HEK293 (cell line): Measurements from ENCODE around the gene TCEA3.

Experiments
- CTCF ChIA-PET: fragments of 350-600 bp; formaldehyde crosslinking; extraction: SDS; loops from one replicate; lab custom pipeline; 2021; ENCODE audit warnings: antibody characterized with exemption; lab: Yijun Ruan, JAX
- POLR2A ChIA-PET: fragments of 300-600 bp; formaldehyde crosslinking; extraction: SDS; loops from one replicate; lab custom pipeline; 2020; ENCODE audit warnings: antibody characterized with exemption, inconsistent platforms; lab: Yijun Ruan, JAX
- H3K27ac ChIP-seq: fragments of 200-500 bp; sonication (Bioruptor generic); 2 replicates; pipeline ENCODE4 v1.5.1; 2014; ENCODE audit warnings: low read depth, low read length, control low read depth, inconsistent platforms; ENCODE audit errors: extremely low read depth
- H3K36me3 ChIP-seq, 2 experiments: fragments of 200-500 bp in 1 of 2; sonication (Bioruptor generic) in 1 of 2; 1 replicate in 1 of 2; 2 replicates in 1 of 2; pipeline ENCODE4 v1.5.1; 2014 to 2017; ENCODE audit warnings: inconsistent platforms in 2 of 2, low read length in 2 of 2; ENCODE audit not compliant: control insufficient read depth in 2 of 2, insufficient read depth in 1 of 2
- H3K4me1 ChIP-seq: fragments of 200-500 bp; sonication (Bioruptor generic); 2 replicates; pipeline ENCODE4 v1.5.1; 2014; ENCODE audit warnings: mild to moderate bottlenecking, low read length, inconsistent platforms; ENCODE audit not compliant: control insufficient read depth, insufficient read depth
- H3K4me3 ChIP-seq: 2 replicates; pipeline ENCODE4 v1.5.1; 2011; ENCODE audit warnings: low read depth, mild to moderate bottlenecking, control low read depth, low read length, moderate library complexity
- H3K9me3 ChIP-seq: fragments of 200-500 bp; sonication (Bioruptor generic); 2 replicates; pipeline ENCODE4 v1.5.1; 2014; ENCODE audit warnings: low read depth, low read length, inconsistent platforms; ENCODE audit not compliant: control insufficient read depth, insufficient read depth
- FEZF1 ChIP-seq: fragments of 450-650 bp; formaldehyde crosslinking; IDR thresholded peaks from 2 replicates; pipeline ENCODE4 v1.5.1; 2016; ENCODE audit warnings: missing biosample characterization, missing genetic modification characterization
- GLI2 ChIP-seq: fragments of 450-650 bp; formaldehyde crosslinking; IDR thresholded peaks from 2 replicates; pipeline ENCODE4; 2017; ENCODE audit warnings: missing biosample characterization, missing genetic modification characterization, low read depth, borderline replicate concordance
- MYNN ChIP-seq: fragments of 450-650 bp; formaldehyde crosslinking; IDR thresholded peaks from 2 replicates; pipeline ENCODE4 v1.5.1; 2016; ENCODE audit warnings: missing biosample characterization, missing genetic modification characterization, borderline replicate concordance
- OVOL3 ChIP-seq: fragments of 450-650 bp; formaldehyde crosslinking; IDR thresholded peaks from 2 replicates; pipeline ENCODE4 v1.5.1; 2016; ENCODE audit warnings: missing biosample characterization, missing genetic modification characterization
- REPIN1 ChIP-seq: fragments of 450-650 bp; formaldehyde crosslinking; IDR thresholded peaks from 2 replicates; pipeline ENCODE4 v1.5.1; 2017; ENCODE audit warnings: missing biosample characterization, missing genetic modification characterization, low read depth
- TRIM28 ChIP-seq: IDR thresholded peaks from 2 replicates; pipeline ENCODE4 v1.6.1; 2011; ENCODE audit warnings: low read length, control low read depth, borderline replicate concordance
- YY1 ChIP-seq: fragments of 450-650 bp; formaldehyde crosslinking; IDR thresholded peaks from 2 replicates; pipeline ENCODE4 v1.5.1; 2018; ENCODE audit warnings: missing biosample characterization, missing genetic modification characterization
- ZBTB17 ChIP-seq: fragments of 450-650 bp; formaldehyde crosslinking; IDR thresholded peaks from 2 replicates; pipeline ENCODE4 v1.5.1; 2016; ENCODE audit warnings: missing biosample characterization, missing genetic modification characterization
- ZBTB20 ChIP-seq: fragments of 450-650 bp; formaldehyde crosslinking; IDR thresholded peaks from 2 replicates; pipeline ENCODE4 v1.5.1; 2016; ENCODE audit warnings: missing biosample characterization, missing genetic modification characterization
- ZFHX2 ChIP-seq: fragments of 450-650 bp; formaldehyde crosslinking; conservative IDR thresholded peaks from 2 replicates; pipeline ENCODE4 v1.5.1; 2016; ENCODE audit warnings: missing biosample characterization, missing genetic modification characterization
- ZNF133 ChIP-seq: fragments of 450-650 bp; formaldehyde crosslinking; IDR thresholded peaks from 2 replicates; pipeline ENCODE4 v1.5.1; 2016; ENCODE audit warnings: missing biosample characterization, missing genetic modification characterization
- ZNF23 ChIP-seq: fragments of 450-650 bp; formaldehyde crosslinking; IDR thresholded peaks from 2 replicates; pipeline ENCODE4 v1.5.1; 2016; ENCODE audit warnings: missing biosample characterization, missing genetic modification characterization, borderline replicate concordance
- ZNF248 ChIP-seq: fragments of 450-650 bp; formaldehyde crosslinking; IDR thresholded peaks from 2 replicates; pipeline ENCODE4 v1.5.1; 2017; ENCODE audit warnings: missing biosample characterization, missing genetic modification characterization
- ZNF324 ChIP-seq: fragments of 450-650 bp; formaldehyde crosslinking; IDR thresholded peaks from 2 replicates; pipeline ENCODE4 v1.5.1; 2016; ENCODE audit warnings: missing biosample characterization, missing genetic modification characterization
- ZNF341 ChIP-seq: fragments of 450-650 bp; formaldehyde crosslinking; IDR thresholded peaks from 2 replicates; pipeline ENCODE4; 2016; ENCODE audit warnings: low read depth, missing biosample characterization, missing genetic modification characterization
- ZNF529 ChIP-seq: fragments of 450-650 bp; formaldehyde crosslinking; IDR thresholded peaks from 2 replicates; pipeline ENCODE4 v1.5.1; 2017; ENCODE audit warnings: missing genetic modification characterization, missing biosample characterization; ENCODE audit not compliant: insufficient replicate concordance
- ZNF658 ChIP-seq: fragments of 450-650 bp; formaldehyde crosslinking; IDR thresholded peaks from 2 replicates; pipeline ENCODE4; 2016; ENCODE audit warnings: missing biosample characterization, missing genetic modification characterization
- ZNF785 ChIP-seq: fragments of 450-650 bp; formaldehyde crosslinking; IDR thresholded peaks from 2 replicates; pipeline ENCODE4 v1.5.1; 2016; ENCODE audit warnings: missing biosample characterization, missing genetic modification characterization
- ZNF843 ChIP-seq: fragments of 450-650 bp; formaldehyde crosslinking; IDR thresholded peaks from 2 replicates; pipeline ENCODE4 v1.5.1; 2016; ENCODE audit warnings: missing biosample characterization, missing genetic modification characterization
- TF ChIP-seq, protein P1 (sequence below): fragments of 450-650 bp; formaldehyde crosslinking; IDR thresholded peaks from 2 replicates; pipeline ENCODE4 v1.5.1; 2016; ENCODE audit warnings: missing biosample characterization, missing genetic modification characterization, borderline replicate concordance
- TF ChIP-seq, protein P2 (sequence below): fragments of 450-650 bp; formaldehyde crosslinking; IDR thresholded peaks from 2 replicates; pipeline ENCODE4 v1.5.1; 2016; ENCODE audit warnings: missing biosample characterization, missing genetic modification characterization
- TF ChIP-seq, protein P3 (sequence below): fragments of 450-650 bp; formaldehyde crosslinking; IDR thresholded peaks from 2 replicates; pipeline ENCODE4 v1.5.1; 2016; ENCODE audit warnings: missing biosample characterization, missing genetic modification characterization
- TF ChIP-seq, protein P4 (sequence below): fragments of 450-650 bp; formaldehyde crosslinking; IDR thresholded peaks from 2 replicates; pipeline ENCODE4 v1.5.1; 2017; ENCODE audit warnings: missing biosample characterization, missing genetic modification characterization
- TF ChIP-seq, protein P5 (sequence below): fragments of 450-650 bp; formaldehyde crosslinking; IDR thresholded peaks from 2 replicates; pipeline ENCODE4 v1.5.1; 2016; ENCODE audit warnings: missing biosample characterization, missing genetic modification characterization

Gene TCEA3

DNA sequence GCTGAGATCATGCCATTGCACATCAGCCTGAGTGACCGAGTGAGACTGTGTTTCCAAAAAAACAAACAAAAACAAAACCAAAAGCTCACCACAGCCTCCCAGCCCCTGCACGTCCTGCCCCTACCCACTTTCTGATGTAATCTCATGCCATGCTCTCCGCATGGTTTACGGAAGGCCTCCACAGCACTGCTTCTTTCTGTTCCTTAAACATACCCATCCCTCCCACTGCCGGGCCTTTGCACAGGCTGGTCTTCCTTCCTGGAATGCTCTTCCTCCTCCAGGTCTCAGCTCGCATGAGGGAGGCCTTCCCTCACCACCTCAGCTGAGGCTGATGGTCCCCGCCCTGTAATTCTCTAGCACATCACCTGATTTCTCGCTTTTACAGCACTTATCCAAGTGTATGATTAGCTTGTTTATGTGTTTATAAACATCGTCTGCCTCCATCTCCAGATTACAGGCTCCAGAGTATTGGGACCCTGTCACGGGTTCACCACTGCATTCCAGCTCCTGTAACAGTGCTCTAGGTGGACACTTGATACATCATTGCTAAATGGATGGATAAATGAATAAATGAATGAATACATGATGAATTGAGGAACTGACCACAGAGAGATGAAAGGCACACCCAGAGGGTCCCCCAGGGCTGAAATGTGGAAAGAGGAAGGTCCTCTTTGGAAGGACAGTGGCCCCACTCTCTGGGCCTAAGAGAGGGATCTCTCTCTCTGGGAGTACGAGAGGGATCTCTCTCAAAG lies 22.1 kb downstream of the TCEA3 start (continued):
- TF ChIP-seq ZBTB20 (tag by site-specific recombination) (peak; percentile 70; the same call in 1 of the 2 replicates), OVOL3 (tag by site-specific recombination) (no peak)

GRCh38 chr1:23401313-23401712 lies 23.2 kb downstream of the TCEA3 start:
- CTCF ChIA-PET = interaction anchor here (0.6 to 1.0 kb wide), 2 partner anchors 29 to 1421 kb away, joined by 3 to 4 read pairs; no protein-coding TSS in a partner anchor
- H3K27ac ChIP-seq = no peak overlapping the region
- POLR2A ChIA-PET = interaction anchor here (4.3 kb wide), 1 partner anchor 57 kb away, joined by 50 read pairs; the partner anchor contains the start of gene HNRNPR

GRCh38 chr1:23400324-23401114 lies 24.0 kb downstream of the TCEA3 start:
- ChIA-PET POLR2A (interaction anchor here (0.6 to 4.3 kb wide), 2 partner anchors 56 to 69 kb away, joined by 3 to 50 read pairs; partner anchors contain the start of gene HNRNPR), CTCF (interaction anchor here (0.7 kb wide), 2 partner anchors 150 to 479 kb away, joined by 3 read pairs; no protein-coding TSS in a partner anchor)
- H3K9me3 ChIP-seq = no peaks in the 10 kb centered on the region
- TF ChIP-seq, protein P1, sequence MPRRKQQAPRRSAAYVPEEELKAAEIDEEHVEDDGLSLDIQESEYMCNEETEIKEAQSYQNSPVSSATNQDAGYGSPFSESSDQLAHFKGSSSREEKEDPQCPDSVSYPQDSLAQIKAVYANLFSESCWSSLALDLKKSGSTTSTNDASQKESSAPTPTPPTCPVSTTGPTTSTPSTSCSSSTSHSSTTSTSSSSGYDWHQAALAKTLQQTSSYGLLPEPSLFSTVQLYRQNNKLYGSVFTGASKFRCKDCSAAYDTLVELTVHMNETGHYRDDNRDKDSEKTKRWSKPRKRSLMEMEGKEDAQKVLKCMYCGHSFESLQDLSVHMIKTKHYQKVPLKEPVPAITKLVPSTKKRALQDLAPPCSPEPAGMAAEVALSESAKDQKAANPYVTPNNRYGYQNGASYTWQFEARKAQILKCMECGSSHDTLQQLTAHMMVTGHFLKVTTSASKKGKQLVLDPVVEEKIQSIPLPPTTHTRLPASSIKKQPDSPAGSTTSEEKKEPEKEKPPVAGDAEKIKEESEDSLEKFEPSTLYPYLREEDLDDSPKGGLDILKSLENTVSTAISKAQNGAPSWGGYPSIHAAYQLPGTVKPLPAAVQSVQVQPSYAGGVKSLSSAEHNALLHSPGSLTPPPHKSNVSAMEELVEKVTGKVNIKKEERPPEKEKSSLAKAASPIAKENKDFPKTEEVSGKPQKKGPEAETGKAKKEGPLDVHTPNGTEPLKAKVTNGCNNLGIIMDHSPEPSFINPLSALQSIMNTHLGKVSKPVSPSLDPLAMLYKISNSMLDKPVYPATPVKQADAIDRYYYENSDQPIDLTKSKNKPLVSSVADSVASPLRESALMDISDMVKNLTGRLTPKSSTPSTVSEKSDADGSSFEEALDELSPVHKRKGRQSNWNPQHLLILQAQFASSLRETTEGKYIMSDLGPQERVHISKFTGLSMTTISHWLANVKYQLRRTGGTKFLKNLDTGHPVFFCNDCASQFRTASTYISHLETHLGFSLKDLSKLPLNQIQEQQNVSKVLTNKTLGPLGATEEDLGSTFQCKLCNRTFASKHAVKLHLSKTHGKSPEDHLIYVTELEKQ (tag by site-specific recombination) = no peak
- no peak for TF ChIP-seq ZNF324 (tag by site-specific recombination)
- no peak for TF ChIP-seq ZNF248 (tag by site-specific recombination)
- TF ChIP-seq ZNF843 = no peak
- TF ChIP-seq, protein P2, sequence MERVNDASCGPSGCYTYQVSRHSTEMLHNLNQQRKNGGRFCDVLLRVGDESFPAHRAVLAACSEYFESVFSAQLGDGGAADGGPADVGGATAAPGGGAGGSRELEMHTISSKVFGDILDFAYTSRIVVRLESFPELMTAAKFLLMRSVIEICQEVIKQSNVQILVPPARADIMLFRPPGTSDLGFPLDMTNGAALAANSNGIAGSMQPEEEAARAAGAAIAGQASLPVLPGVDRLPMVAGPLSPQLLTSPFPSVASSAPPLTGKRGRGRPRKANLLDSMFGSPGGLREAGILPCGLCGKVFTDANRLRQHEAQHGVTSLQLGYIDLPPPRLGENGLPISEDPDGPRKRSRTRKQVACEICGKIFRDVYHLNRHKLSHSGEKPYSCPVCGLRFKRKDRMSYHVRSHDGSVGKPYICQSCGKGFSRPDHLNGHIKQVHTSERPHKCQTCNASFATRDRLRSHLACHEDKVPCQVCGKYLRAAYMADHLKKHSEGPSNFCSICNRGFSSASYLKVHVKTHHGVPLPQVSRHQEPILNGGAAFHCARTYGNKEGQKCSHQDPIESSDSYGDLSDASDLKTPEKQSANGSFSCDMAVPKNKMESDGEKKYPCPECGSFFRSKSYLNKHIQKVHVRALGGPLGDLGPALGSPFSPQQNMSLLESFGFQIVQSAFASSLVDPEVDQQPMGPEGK = no peak
- TF ChIP-seq, protein P3, sequence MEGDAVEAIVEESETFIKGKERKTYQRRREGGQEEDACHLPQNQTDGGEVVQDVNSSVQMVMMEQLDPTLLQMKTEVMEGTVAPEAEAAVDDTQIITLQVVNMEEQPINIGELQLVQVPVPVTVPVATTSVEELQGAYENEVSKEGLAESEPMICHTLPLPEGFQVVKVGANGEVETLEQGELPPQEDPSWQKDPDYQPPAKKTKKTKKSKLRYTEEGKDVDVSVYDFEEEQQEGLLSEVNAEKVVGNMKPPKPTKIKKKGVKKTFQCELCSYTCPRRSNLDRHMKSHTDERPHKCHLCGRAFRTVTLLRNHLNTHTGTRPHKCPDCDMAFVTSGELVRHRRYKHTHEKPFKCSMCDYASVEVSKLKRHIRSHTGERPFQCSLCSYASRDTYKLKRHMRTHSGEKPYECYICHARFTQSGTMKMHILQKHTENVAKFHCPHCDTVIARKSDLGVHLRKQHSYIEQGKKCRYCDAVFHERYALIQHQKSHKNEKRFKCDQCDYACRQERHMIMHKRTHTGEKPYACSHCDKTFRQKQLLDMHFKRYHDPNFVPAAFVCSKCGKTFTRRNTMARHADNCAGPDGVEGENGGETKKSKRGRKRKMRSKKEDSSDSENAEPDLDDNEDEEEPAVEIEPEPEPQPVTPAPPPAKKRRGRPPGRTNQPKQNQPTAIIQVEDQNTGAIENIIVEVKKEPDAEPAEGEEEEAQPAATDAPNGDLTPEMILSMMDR = no peak
- TF ChIP-seq, protein P4, sequence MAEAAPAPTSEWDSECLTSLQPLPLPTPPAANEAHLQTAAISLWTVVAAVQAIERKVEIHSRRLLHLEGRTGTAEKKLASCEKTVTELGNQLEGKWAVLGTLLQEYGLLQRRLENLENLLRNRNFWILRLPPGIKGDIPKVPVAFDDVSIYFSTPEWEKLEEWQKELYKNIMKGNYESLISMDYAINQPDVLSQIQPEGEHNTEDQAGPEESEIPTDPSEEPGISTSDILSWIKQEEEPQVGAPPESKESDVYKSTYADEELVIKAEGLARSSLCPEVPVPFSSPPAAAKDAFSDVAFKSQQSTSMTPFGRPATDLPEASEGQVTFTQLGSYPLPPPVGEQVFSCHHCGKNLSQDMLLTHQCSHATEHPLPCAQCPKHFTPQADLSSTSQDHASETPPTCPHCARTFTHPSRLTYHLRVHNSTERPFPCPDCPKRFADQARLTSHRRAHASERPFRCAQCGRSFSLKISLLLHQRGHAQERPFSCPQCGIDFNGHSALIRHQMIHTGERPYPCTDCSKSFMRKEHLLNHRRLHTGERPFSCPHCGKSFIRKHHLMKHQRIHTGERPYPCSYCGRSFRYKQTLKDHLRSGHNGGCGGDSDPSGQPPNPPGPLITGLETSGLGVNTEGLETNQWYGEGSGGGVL (tag by site-specific recombination) = no peak
- no peak for TF ChIP-seq OVOL3 (tag by site-specific recombination)
- no peak for TF ChIP-seq ZBTB17 (tag by site-specific recombination)
- no peak for TF ChIP-seq TRIM28
- TF ChIP-seq ZNF133 = no peak

More at GRCh38 chr1:23401313-23401712, 23.2 kb downstream of the TCEA3 start:
- Histone ChIP-seq H3K36me3 (no peaks in the 10 kb centered on the region), H3K4me1 (peaks cover 13% of the 10 kb centered on the region), H3K9me3 (no peaks in the 10 kb centered on the region), H3K4me3 (no peak overlapping the region)
- TF ChIP-seq MYNN (tag by site-specific recombination) (no peak), REPIN1 (no peak), ZNF658 (tag by site-specific recombination) (no peak), GLI2 (tag by site-specific recombination) (no peak), ZNF785 (no peak), FEZF1 (tag by site-specific recombination) (no peak), YY1 (tag by site-specific recombination) (no peak), ZNF529 (tag by site-specific recombination) (no peak), ZNF248 (tag by site-specific recombination) (no peak), ZNF341 (tag by site-specific recombination) (no peak), ZNF23 (tag by site-specific recombination) (no peak), ZFHX2 (tag by site-specific recombination) (no peak), ZNF324 (tag by site-specific recombination) (no peak)
- TF ChIP-seq, protein P5, sequence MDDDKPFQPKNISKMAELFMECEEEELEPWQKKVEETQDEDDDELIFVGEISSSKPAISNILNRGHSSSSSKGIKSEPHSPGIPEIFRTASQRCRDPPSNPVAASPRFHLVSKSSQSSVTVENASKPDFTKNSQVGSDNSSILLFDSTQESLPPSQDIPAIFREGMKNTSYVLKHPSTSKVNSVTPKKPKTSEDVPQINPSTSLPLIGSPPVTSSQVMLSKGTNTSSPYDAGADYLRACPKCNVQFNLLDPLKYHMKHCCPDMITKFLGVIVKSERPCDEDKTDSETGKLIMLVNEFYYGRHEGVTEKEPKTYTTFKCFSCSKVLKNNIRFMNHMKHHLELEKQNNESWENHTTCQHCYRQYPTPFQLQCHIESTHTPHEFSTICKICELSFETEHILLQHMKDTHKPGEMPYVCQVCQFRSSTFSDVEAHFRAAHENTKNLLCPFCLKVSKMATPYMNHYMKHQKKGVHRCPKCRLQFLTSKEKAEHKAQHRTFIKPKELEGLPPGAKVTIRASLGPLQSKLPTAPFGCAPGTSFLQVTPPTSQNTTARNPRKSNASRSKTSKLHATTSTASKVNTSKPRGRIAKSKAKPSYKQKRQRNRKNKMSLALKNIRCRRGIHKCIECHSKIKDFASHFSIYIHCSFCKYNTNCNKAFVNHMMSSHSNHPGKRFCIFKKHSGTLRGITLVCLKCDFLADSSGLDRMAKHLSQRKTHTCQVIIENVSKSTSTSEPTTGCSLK (tag by site-specific recombination) = no peak

More at GRCh38 chr1:23400324-23401114, 24.0 kb downstream of the TCEA3 start:
- Histone ChIP-seq H3K36me3 (no peaks in the 10 kb centered on the region), H3K4me3 (no peak overlapping the region), H3K27ac (no peak overlapping the region), H3K4me1 (peaks cover 13% of the 10 kb centered on the region)
